ENCODE measurements around the gene B4GALNT1. TPM values are rescaled to one million over a fixed set of nuclear protein-coding genes. Genes with fewer than 3 reads are reported as not detected.

Gene B4GALNT1
- total and polyA plus RNA-seq, 9 of the 15 experiments (the other 6 are each of a cell fraction or from before 2014, with no cell fraction given), result 1.0 to 32.2 (median 9.8) TPM

DNA sequence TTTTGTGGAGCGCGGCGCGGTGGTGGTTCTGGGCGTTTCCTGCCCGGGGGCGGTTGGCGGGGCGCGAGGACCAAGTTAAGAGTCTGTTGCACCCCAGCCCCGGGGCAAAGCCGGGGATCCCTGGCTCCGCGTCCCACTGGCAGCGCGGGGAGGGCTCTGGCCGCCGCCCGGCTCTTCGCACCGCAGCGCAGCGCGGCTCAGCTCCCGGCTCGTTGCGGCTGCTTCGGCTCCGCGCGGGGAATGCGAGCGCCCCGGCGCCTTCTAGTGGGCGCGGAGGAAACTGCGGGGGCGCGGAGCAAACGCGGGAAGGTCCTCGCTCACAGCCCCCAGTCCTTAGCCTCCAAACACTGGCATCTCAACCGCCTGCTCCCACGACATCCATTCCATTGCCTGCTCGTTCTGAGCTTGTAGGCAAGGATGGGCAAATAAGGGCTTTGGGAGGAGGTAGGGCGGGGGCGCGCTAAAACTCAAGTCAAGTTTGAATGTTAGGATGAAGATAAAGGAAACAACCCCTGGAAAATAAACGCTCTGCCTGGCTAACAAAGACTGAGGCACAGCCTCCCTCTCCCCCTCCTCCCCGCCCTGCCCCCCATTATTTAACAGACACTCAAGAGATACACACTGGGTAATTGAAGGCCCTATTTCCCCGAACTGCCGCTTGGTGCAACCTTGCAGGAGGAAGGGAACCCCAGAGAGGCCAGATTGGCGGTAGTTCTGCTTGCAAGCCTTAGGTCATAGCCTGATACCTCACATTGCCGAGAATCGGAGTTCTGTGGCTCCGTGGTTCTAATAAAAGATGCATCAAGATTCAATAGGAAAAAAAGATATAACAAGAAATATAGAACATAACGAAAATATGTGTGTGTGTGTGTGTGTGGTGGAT, at the start of gene B4GALNT1 (continued):
- TF ChIP-seq TEAD4 (IDR thresholded peaks at IDR 0.05; ENCODE audit: low read length), result peak; percentile 74
- no peak for TF ChIP-seq TEAD4 (CRISPR knock-in tag; IDR thresholded peaks at IDR 0.05; ENCODE audit: borderline replicate concordance)
- peak; percentile 40 for TF ChIP-seq HNRNPLL (IDR thresholded peaks at IDR 0.05; ENCODE audit: low read depth, low read length, poor library complexity, severe bottlenecking)
- TF ChIP-seq ZC3H11A (IDR thresholded peaks at IDR 0.05; ENCODE audit: low read depth, low read length), result no peak
- TF ChIP-seq HMG20B (CRISPR knock-in tag; IDR thresholded peaks at IDR 0.05), result no peak
- TF ChIP-seq, protein P1, sequence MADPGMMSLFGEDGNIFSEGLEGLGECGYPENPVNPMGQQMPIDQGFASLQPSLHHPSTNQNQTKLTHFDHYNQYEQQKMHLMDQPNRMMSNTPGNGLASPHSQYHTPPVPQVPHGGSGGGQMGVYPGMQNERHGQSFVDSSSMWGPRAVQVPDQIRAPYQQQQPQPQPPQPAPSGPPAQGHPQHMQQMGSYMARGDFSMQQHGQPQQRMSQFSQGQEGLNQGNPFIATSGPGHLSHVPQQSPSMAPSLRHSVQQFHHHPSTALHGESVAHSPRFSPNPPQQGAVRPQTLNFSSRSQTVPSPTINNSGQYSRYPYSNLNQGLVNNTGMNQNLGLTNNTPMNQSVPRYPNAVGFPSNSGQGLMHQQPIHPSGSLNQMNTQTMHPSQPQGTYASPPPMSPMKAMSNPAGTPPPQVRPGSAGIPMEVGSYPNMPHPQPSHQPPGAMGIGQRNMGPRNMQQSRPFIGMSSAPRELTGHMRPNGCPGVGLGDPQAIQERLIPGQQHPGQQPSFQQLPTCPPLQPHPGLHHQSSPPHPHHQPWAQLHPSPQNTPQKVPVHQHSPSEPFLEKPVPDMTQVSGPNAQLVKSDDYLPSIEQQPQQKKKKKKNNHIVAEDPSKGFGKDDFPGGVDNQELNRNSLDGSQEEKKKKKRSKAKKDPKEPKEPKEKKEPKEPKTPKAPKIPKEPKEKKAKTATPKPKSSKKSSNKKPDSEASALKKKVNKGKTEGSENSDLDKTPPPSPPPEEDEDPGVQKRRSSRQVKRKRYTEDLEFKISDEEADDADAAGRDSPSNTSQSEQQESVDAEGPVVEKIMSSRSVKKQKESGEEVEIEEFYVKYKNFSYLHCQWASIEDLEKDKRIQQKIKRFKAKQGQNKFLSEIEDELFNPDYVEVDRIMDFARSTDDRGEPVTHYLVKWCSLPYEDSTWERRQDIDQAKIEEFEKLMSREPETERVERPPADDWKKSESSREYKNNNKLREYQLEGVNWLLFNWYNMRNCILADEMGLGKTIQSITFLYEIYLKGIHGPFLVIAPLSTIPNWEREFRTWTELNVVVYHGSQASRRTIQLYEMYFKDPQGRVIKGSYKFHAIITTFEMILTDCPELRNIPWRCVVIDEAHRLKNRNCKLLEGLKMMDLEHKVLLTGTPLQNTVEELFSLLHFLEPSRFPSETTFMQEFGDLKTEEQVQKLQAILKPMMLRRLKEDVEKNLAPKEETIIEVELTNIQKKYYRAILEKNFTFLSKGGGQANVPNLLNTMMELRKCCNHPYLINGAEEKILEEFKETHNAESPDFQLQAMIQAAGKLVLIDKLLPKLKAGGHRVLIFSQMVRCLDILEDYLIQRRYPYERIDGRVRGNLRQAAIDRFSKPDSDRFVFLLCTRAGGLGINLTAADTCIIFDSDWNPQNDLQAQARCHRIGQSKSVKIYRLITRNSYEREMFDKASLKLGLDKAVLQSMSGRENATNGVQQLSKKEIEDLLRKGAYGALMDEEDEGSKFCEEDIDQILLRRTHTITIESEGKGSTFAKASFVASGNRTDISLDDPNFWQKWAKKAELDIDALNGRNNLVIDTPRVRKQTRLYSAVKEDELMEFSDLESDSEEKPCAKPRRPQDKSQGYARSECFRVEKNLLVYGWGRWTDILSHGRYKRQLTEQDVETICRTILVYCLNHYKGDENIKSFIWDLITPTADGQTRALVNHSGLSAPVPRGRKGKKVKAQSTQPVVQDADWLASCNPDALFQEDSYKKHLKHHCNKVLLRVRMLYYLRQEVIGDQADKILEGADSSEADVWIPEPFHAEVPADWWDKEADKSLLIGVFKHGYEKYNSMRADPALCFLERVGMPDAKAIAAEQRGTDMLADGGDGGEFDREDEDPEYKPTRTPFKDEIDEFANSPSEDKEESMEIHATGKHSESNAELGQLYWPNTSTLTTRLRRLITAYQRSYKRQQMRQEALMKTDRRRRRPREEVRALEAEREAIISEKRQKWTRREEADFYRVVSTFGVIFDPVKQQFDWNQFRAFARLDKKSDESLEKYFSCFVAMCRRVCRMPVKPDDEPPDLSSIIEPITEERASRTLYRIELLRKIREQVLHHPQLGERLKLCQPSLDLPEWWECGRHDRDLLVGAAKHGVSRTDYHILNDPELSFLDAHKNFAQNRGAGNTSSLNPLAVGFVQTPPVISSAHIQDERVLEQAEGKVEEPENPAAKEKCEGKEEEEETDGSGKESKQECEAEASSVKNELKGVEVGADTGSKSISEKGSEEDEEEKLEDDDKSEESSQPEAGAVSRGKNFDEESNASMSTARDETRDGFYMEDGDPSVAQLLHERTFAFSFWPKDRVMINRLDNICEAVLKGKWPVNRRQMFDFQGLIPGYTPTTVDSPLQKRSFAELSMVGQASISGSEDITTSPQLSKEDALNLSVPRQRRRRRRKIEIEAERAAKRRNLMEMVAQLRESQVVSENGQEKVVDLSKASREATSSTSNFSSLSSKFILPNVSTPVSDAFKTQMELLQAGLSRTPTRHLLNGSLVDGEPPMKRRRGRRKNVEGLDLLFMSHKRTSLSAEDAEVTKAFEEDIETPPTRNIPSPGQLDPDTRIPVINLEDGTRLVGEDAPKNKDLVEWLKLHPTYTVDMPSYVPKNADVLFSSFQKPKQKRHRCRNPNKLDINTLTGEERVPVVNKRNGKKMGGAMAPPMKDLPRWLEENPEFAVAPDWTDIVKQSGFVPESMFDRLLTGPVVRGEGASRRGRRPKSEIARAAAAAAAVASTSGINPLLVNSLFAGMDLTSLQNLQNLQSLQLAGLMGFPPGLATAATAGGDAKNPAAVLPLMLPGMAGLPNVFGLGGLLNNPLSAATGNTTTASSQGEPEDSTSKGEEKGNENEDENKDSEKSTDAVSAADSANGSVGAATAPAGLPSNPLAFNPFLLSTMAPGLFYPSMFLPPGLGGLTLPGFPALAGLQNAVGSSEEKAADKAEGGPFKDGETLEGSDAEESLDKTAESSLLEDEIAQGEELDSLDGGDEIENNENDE (IDR thresholded peaks at IDR 0.05; ENCODE audit: low read depth, low read length), result no peak
- no peak for TF ChIP-seq MAFF (IDR thresholded peaks at IDR 0.05; ENCODE audit: low read length)
- peak; percentile 88 for TF ChIP-seq POLR2G (IDR thresholded peaks at IDR 0.05; ENCODE audit: low read depth, low read length)
- no peak for TF ChIP-seq KLF6 (CRISPR knock-in tag; IDR thresholded peaks at IDR 0.05; ENCODE audit: borderline replicate concordance)
- TF ChIP-seq KDM4B (IDR thresholded peaks at IDR 0.05; ENCODE audit: borderline replicate concordance in 2 of 2, low read depth in 1 of 2), result no peak
- no peak for TF ChIP-seq ETV6 (IDR thresholded peaks at IDR 0.05; ENCODE audit: borderline replicate concordance in 1 of 2, low read depth in 2 of 2, low read length in 1 of 2)
- TF ChIP-seq ETV6 (CRISPR knock-in tag; IDR thresholded peaks at IDR 0.05; ENCODE audit: borderline replicate concordance), result no peak
- TF ChIP-seq ETS2 (tag; IDR thresholded peaks at IDR 0.05; ENCODE audit: borderline replicate concordance, poor library complexity, severe bottlenecking), result no peak
- TF ChIP-seq, protein P2, sequence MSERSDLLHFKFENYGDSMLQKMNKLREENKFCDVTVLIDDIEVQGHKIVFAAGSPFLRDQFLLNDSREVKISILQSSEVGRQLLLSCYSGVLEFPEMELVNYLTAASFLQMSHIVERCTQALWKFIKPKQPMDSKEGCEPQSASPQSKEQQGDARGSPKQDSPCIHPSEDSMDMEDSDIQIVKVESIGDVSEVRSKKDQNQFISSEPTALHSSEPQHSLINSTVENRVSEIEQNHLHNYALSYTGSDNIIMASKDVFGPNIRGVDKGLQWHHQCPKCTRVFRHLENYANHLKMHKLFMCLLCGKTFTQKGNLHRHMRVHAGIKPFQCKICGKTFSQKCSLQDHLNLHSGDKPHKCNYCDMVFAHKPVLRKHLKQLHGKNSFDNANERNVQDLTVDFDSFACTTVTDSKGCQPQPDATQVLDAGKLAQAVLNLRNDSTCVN (CRISPR knock-in tag; IDR thresholded peaks at IDR 0.05), result no peak
- no peak for TF ChIP-seq GATA2 (CRISPR knock-in tag; IDR thresholded peaks at IDR 0.05)
